ENCODE results near the gene KCNQ1.

KCNQ1 gene

DNA sequence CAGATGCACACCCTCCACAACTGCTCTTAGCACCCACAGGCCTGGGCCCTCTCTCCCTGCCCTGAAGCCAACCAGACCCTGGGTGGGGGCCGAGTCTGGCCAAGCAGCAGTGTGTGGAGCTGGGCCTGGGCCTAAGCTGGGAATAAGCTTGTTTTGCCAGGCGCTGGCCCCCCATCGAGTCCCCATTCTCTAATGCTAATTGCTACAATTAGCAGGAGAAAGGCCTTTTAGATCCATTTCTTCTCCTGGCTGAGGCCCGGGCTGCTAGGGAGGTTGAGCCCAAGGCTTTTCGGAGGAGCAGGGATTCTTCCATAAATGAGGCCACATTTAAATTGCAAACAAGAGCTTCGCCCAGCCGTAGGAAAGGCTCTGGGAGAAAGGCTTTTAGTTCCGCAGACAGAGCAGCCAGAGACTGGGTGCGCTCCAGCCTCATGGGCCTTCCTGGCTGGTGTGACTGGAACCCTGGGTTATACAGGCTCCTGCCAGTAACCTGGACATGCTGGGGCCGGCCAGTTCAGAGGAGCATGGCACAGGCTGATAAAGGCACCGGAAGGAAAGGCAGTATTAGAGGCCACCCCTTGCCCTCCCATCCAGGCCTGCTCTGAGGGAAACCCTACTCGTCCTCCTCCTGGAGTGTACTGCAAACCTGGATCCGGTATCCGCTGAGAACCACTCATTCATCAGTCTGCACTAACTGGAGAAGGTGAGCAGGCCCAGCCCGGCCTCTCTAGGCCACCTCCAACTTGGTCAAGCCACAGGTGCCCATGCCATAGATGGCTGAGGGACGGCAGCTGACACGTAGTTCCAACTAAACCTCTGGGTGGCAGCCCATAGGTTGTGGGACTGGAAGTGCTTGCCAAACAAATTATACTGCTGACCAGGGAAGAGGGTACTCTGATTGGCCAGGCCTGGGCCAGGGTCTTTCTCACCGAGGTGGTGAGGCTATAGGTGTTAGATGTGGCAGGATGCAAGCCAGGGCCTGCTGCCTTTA lies 248.8 kb downstream of the KCNQ1 start:
- no peak for DNase-seq

GRCh38 chr11:2694495-2694894 lies 249.7 kb downstream of the KCNQ1 start:
- no peak for DNase-seq

DNA sequence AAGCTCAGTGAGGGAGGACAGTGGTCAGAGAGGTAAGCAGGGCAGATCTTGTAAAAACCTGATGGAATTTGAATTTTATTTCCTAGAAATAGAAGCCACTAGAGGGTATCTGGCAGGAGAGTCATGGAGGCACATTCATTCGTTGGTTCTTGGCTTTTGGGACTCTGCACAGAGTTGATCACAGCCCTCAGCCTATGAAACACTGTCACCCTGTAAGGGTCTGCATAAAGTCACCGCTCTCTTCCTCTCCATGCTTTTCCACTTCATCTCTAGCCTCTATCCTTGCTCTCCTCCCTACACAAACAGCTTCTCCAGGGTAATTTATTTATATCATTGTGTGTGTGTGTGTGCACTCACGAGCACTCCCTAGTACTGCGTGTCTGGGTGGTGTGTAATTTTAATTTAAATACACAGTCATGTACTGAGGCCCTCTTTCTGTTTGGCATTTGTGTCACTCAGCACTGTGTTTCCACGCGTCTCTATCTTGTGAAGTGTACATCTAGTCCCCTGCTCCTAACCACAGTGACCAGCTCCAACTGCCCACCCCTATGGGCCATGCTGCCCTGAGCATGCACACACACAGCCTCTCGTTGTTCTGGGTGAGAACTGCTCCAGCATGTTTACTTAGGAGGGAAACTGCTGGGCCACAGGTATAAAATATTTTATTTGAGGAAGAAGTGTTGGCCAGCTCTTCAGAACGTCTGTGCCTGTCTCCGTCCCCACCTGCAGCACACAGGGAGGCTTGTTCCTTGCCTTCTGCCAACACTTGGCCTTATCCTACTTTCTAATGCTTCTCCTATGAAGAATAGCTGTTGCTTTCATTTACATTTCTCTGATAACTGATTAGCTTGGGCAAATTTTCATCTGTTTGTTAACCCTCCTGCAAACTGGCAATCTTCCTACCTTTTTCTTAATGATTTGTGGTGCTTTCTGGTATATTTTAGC lies 250.5 kb downstream of the KCNQ1 start:
- no peak for DNase-seq

- DNase-seq, result no peak
Measured at GRCh38 chr11:2696455-2696854, 251.6 kb downstream of the KCNQ1 start.

GRCh38 chr11:2697866-2698265 lies 253.1 kb downstream of the KCNQ1 start:
- DNase-seq, result no peak

- DNase-seq, result no peak
Measured at GRCh38 chr11:2698386-2699184, 253.8 kb downstream of the KCNQ1 start.

GRCh38 chr11:2699185-2699530 lies 254.3 kb downstream of the KCNQ1 start:
- DNase-seq, result peak in 1 of 2 donors; percentile 3

- DNase-seq, result peak; percentile 91 to 93
Measured at GRCh38 chr11:2699531-2700414, 255.0 kb downstream of the KCNQ1 start, which contains the start of gene KCNQ1OT1. Gene KCNQ1OT1, minus strand, starts transcription at chr11:2699994.

DNA sequence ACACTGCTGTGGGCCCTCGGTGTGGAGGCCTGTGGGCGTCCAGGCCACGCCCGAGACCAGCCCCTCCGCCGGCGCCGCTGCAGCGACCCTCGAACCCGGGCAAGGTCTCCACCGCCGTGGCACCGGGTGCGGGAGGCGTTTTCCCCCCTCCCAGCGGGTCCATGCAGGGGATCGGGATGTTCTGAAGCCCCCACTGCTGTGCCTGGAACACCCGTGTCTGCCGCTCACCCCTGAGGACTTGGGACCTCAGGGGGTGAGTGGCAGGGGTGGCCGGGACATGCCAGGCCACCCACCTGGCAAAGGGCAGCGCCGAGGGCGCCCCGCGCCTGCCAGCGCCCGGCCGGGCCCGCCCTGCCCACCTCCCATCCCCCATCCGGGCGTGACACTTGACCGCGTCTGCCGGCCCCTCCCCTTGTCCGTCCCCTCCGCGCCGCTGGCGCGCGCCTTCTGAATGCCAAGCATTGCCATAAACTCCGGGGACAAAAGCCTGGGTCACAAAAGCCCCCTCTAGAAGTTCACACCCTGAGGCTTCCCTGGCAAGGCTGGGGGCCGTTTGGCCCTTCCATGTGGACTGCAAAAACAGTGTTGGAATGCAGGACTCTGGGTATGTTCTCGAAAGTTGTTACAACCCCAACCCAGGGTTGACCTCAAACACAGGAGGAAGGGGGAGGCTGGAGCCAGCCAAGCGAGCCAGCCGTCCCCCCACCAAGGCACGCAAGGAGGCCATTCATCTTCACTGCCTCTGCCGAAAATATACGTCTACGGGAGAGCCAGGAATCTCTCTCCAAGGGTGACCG lies 255.8 kb downstream of the KCNQ1 start:
- peak; percentile 17 to 29 for DNase-seq

DNA sequence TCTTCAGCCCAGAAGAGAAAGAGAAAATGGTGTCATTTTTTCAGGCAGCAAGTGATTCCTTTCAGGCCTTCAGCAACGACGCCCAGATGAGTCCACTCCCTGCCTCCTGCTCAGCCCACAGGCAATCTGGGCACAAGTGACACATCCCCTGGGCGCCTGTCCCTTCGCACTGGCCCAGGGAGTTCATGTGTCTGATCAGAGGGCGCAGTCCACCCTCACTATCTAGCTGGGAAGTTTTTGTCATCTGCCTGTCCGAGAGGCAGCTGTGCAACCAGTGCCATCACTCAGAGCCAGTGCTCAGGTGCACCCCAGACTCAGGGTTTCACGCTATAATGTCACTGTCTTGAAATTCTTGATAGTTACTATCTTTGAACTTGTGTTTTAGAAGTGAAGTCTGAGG lies 256.4 kb downstream of the KCNQ1 start:
- DNase-seq, result no peak

- DNase-seq, result no peak
Measured at GRCh38 chr11:2701898-2702434, 257.2 kb downstream of the KCNQ1 start.

- no peak for DNase-seq
Measured at GRCh38 chr11:2702771-2703362, 258.1 kb downstream of the KCNQ1 start.

DNA sequence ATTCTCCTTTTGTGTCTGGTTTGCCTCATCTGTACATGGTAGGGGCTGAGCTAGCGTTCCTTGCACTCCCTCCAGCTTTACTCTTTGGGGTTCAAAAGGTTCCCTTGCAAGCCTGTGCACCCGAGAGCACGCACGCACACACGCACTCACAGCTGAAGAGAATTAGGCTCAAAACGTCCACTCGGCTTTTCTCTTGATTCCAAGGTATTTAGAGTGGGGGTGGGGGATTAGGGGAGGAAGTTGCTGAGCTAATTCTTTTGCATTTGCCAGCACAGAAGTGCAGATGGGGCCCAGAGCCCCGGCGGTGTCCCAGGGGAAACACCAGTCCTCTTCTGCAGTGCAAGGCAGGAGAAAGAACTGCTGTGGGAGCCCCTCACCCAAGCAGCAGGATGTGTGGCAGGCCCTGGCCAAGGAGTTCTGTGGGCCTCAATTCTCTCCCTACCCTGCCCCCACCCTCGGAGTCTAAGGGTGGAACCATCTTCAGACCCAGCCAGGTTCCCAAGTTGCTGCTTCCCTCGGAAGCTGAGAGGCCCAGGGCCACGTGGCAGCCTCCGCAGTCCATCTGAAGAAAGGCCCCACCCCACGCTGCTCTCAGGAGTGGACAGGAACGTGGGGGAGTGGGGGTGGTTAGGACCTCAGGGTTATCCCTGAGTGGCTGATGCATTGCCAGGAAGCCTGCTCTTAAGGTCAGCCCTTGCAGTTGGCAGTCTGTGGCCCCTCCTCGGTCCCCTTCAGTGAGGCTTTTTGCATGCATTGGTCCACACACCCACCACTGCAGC lies 258.7 kb downstream of the KCNQ1 start:
- no peak for DNase-seq

GRCh38 chr11:2704356-2704755 lies 259.5 kb downstream of the KCNQ1 start:
- DNase-seq, result no peak

- no peak for DNase-seq
Measured at GRCh38 chr11:2704896-2705606, 260.2 kb downstream of the KCNQ1 start.

DNA sequence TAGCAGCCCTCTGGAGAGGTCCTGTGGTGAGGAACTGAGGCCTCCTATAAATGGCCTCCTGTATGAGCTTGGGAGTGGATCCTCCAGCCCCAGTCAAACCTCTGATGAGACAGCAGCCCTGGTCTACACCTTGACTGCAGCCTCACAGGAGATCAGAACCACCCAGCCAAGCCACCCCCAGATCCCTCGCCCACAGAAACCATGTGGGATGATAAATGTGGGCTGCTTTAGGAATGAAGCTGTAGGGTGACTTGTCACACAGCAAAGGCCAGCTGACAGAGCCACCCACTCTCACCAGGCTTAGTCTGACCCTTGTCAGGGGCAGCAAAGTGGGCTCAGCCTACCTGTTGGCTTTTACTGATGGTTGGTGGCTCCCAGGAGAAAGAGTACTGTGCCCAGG lies 261.5 kb downstream of the KCNQ1 start:
- no peak for DNase-seq

DNA sequence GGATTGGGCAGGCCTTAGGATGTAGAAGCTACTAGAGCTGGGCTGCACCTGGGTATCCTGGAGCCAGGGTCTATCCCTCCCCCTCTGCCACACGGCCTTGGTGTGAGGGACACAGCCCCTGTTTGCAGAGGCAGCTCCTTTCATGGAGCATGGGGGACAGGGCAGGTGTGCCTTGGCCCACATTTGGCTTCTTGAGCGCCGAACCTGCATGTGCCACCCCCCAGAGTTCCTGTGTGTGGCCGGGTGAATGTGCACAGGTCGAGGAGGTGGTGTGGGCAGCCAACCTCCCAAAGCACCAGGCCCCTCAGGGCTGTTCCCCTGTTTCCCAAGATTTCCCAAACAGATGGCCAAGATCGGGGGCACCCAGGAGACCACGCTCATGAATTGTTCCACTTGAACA lies 262.9 kb downstream of the KCNQ1 start:
- no peak for DNase-seq

GRCh38 chr11:2708151-2708581 lies 263.4 kb downstream of the KCNQ1 start:
- no peak for DNase-seq
